Activated naive CD8-positive, alpha-beta T cell treated with anti-CD3 and anti-CD28 coated beads, Interleukin-2, amount 50 U/mL, for 24 hours (primary cell): ENCODE measurements around the gene LRCOL1.

ENCODE experiments used
- ATAC-seq: fragments of 150-1000 bp; cut with Tn5 transposase; one replicate; pipeline ENCODE4 v1.10.0; 2021
- DNase-seq: peaks from one replicate; pipeline ENCODE4 v3.0.0; 2021
- H3K27ac Mint-ChIP-seq: one replicate; pipeline ENCODE4 v1.8.0; 2021; ENCODE audit warnings: mild to moderate bottlenecking, mixed read lengths
- H3K27me3 Mint-ChIP-seq: one replicate; pipeline ENCODE4 v1.8.0; 2021; ENCODE audit warnings: mixed read lengths
- H3K36me3 Mint-ChIP-seq: one replicate; pipeline ENCODE4 v1.8.0; 2021; ENCODE audit warnings: low read depth, mixed read lengths
- H3K4me1 Mint-ChIP-seq: one replicate; pipeline ENCODE4 v1.8.0; 2021; ENCODE audit warnings: mixed read lengths
- H3K4me3 Mint-ChIP-seq: one replicate; pipeline ENCODE4 v1.8.0; 2021; ENCODE audit warnings: mild to moderate bottlenecking, moderate library complexity, mixed read lengths
- H3K9me3 Mint-ChIP-seq: one replicate; pipeline ENCODE4 v1.8.0; 2021; ENCODE audit warnings: mixed read lengths

LRCOL1 gene

GRCh38 chr12:132591107-132591935 is 19.1 kb downstream of the LRCOL1 start:
- Mint-ChIP-seq H3K9me3 (no peaks in the 10 kb centered on the region), H3K27ac (no peak overlapping the region), H3K36me3 (no peaks in the 10 kb centered on the region), H3K4me3 (no peak overlapping the region), H3K4me1 (peaks cover 2% of the 10 kb centered on the region), H3K27me3 (peaks cover 10% of the 10 kb centered on the region)
- ATAC-seq (no peak), DNase-seq (no peak)

GRCh38 chr12:132588821-132589669 is 21.3 kb downstream of the LRCOL1 start:
- no peaks in the 10 kb centered on the region for H3K9me3 Mint-ChIP-seq
- no peak overlapping the region for H3K27ac Mint-ChIP-seq
- DNase-seq (no peak), ATAC-seq (no peak)
- peaks cover under 1% of the 10 kb centered on the region for H3K36me3 Mint-ChIP-seq
- peaks cover 9% of the 10 kb centered on the region for H3K27me3 Mint-ChIP-seq
- H3K4me1 Mint-ChIP-seq: peaks cover 2% of the 10 kb centered on the region
- H3K4me3 Mint-ChIP-seq: no peak overlapping the region

- H3K27me3 Mint-ChIP-seq: peaks cover 6% of the 10 kb centered on the region
- peaks cover 4% of the 10 kb centered on the region for H3K36me3 Mint-ChIP-seq
- DNase-seq (no peak), ATAC-seq (no peak)
- H3K9me3 Mint-ChIP-seq: no peaks in the 10 kb centered on the region
- H3K4me1 Mint-ChIP-seq: no peaks in the 10 kb centered on the region
- no peak overlapping the region for H3K27ac Mint-ChIP-seq
- H3K4me3 Mint-ChIP-seq: no peak overlapping the region
These were observed 22.1 kb downstream of the LRCOL1 start for GRCh38 chr12:132588319-132588718.

GRCh38 chr12:132587781-132588180 is 22.6 kb downstream of the LRCOL1 start:
- ATAC-seq (no peak), DNase-seq (no peak)
- peaks cover 3% of the 10 kb centered on the region for H3K27me3 Mint-ChIP-seq
- no peak overlapping the region for H3K4me3 Mint-ChIP-seq
- no peaks in the 10 kb centered on the region for H3K9me3 Mint-ChIP-seq
- H3K36me3 Mint-ChIP-seq: peaks cover 4% of the 10 kb centered on the region
- H3K27ac Mint-ChIP-seq: no peak overlapping the region
- no peaks in the 10 kb centered on the region for H3K4me1 Mint-ChIP-seq

- H3K9me3 Mint-ChIP-seq: no peaks in the 10 kb centered on the region
- no peaks in the 10 kb centered on the region for H3K27me3 Mint-ChIP-seq
These were observed 23.5 kb downstream of the LRCOL1 start for GRCh38 chr12:132586929-132587328.

GRCh38 chr12:132585177-132585576 is 25.2 kb downstream of the LRCOL1 start:
- Mint-ChIP-seq H3K27ac (no peak overlapping the region), H3K4me1 (no peaks in the 10 kb centered on the region), H3K4me3 (no peak overlapping the region), H3K9me3 (no peaks in the 10 kb centered on the region), H3K36me3 (peaks cover 4% of the 10 kb centered on the region), H3K27me3 (no peaks in the 10 kb centered on the region)
- DNase-seq (no peak), ATAC-seq (no peak)

More at GRCh38 chr12:132586929-132587328, 23.5 kb downstream of the LRCOL1 start:
- DNase-seq: no peak
- Mint-ChIP-seq H3K36me3 (peaks cover 4% of the 10 kb centered on the region), H3K4me3 (no peak overlapping the region), H3K4me1 (no peaks in the 10 kb centered on the region), H3K27ac (no peak overlapping the region)
- ATAC-seq: no peak

GRCh38 chr12:132584429-132584828 is 26.0 kb downstream of the LRCOL1 start:
- Mint-ChIP-seq H3K9me3 (no peaks in the 10 kb centered on the region), H3K4me3 (no peak overlapping the region), H3K27me3 (no peaks in the 10 kb centered on the region), H3K27ac (no peak overlapping the region), H3K4me1 (no peaks in the 10 kb centered on the region), H3K36me3 (peaks cover 4% of the 10 kb centered on the region)
- no peak for DNase-seq
- no peak for ATAC-seq

GRCh38 chr12:132583736-132584135 is 26.6 kb downstream of the LRCOL1 start:
- Mint-ChIP-seq H3K36me3 (peaks cover 4% of the 10 kb centered on the region), H3K9me3 (no peaks in the 10 kb centered on the region), H3K27ac (no peak overlapping the region), H3K4me3 (no peak overlapping the region), H3K4me1 (no peaks in the 10 kb centered on the region), H3K27me3 (no peaks in the 10 kb centered on the region)
- ATAC-seq (no peak), DNase-seq (no peak)

- no peak overlapping the region for H3K4me3 Mint-ChIP-seq
- no peaks in the 10 kb centered on the region for H3K27me3 Mint-ChIP-seq
- no peaks in the 10 kb centered on the region for H3K4me1 Mint-ChIP-seq
- no peak for ATAC-seq
- no peak for DNase-seq
- no peak overlapping the region for H3K27ac Mint-ChIP-seq
- H3K9me3 Mint-ChIP-seq: no peaks in the 10 kb centered on the region
- peaks cover 4% of the 10 kb centered on the region for H3K36me3 Mint-ChIP-seq
These were observed 27.0 kb downstream of the LRCOL1 start for GRCh38 chr12:132583411-132583710.

- DNase-seq (no peak), ATAC-seq (no peak)
- no peak overlapping the region for H3K4me3 Mint-ChIP-seq
- H3K36me3 Mint-ChIP-seq: peaks cover 4% of the 10 kb centered on the region
- H3K27me3 Mint-ChIP-seq: no peaks in the 10 kb centered on the region
- H3K4me1 Mint-ChIP-seq: no peaks in the 10 kb centered on the region
- H3K27ac Mint-ChIP-seq: no peak overlapping the region
- H3K9me3 Mint-ChIP-seq: no peaks in the 10 kb centered on the region
These were observed 27.6 kb downstream of the LRCOL1 start for GRCh38 chr12:132582582-132583410.

- Mint-ChIP-seq H3K27me3 (no peaks in the 10 kb centered on the region), H3K4me3 (no peak overlapping the region), H3K4me1 (no peaks in the 10 kb centered on the region), H3K36me3 (peaks cover 4% of the 10 kb centered on the region), H3K9me3 (no peaks in the 10 kb centered on the region), H3K27ac (no peak overlapping the region)
- ATAC-seq: no peak
- no peak for DNase-seq
These were observed 28.3 kb downstream of the LRCOL1 start for GRCh38 chr12:132582058-132582420.

- ATAC-seq (no peak), DNase-seq (no peak)
- Mint-ChIP-seq H3K36me3 (peaks cover 4% of the 10 kb centered on the region), H3K9me3 (no peaks in the 10 kb centered on the region), H3K27ac (no peak overlapping the region), H3K27me3 (no peaks in the 10 kb centered on the region), H3K4me3 (no peak overlapping the region), H3K4me1 (no peaks in the 10 kb centered on the region)
These were observed 28.9 kb downstream of the LRCOL1 start for GRCh38 chr12:132581348-132582057.

- Mint-ChIP-seq H3K27ac (no peak overlapping the region), H3K27me3 (no peaks in the 10 kb centered on the region), H3K9me3 (no peaks in the 10 kb centered on the region), H3K36me3 (peaks cover 4% of the 10 kb centered on the region), H3K4me3 (no peak overlapping the region), H3K4me1 (no peaks in the 10 kb centered on the region)
- ATAC-seq (no peak), DNase-seq (no peak)
These were observed 29.6 kb downstream of the LRCOL1 start for GRCh38 chr12:132580701-132581292.

- H3K36me3 Mint-ChIP-seq: peaks cover 4% of the 10 kb centered on the region
- H3K4me1 Mint-ChIP-seq: no peaks in the 10 kb centered on the region
- H3K9me3 Mint-ChIP-seq: no peaks in the 10 kb centered on the region
- DNase-seq (no peak), ATAC-seq (no peak)
- H3K4me3 Mint-ChIP-seq: no peak overlapping the region
- H3K27me3 Mint-ChIP-seq: no peaks in the 10 kb centered on the region
- H3K27ac Mint-ChIP-seq: no peak overlapping the region
These were observed 30.6 kb downstream of the LRCOL1 start for GRCh38 chr12:132579744-132580143.
